SK-N-SH treated with all-trans-retinoic acid at 6 μM for 48 hours (cell line): ENCODE measurements around the gene LARGE1.

Experiments
- ATAC-seq: fragments of 200-7000 bp; cut with Tn5 transposase; 3 replicates; pipeline ENCODE4 v1.9.1; 2020; ENCODE audit warnings: mild to moderate bottlenecking, moderate library complexity
- ARNTL ChIP-seq: fragments of 450-650 bp; formaldehyde crosslinking; IDR thresholded peaks from 2 replicates; pipeline ENCODE4 v1.5.0; 2020; ENCODE audit warnings: low read depth, mild to moderate bottlenecking, moderate library complexity, borderline replicate concordance
- BACH2 ChIP-seq: fragments of 250-450 bp; sonication (Bioruptor Pico); IDR thresholded peaks from 2 replicates; pipeline ENCODE4 v1.9.0; 2021; ENCODE audit warnings: mild to moderate bottlenecking, borderline replicate concordance
- CREB5 ChIP-seq: fragments of 250-450 bp; sonication (Bioruptor Pico); IDR thresholded peaks from 2 replicates; pipeline ENCODE4 v1.5.1; 2020; ENCODE audit warnings: low read depth, mild to moderate bottlenecking, moderate library complexity
- CSDC2 ChIP-seq: fragments of 250-450 bp; sonication (Bioruptor Pico); IDR thresholded peaks from 2 replicates; pipeline ENCODE4 v1.5.0; 2020; ENCODE audit warnings: mild to moderate bottlenecking, moderate library complexity
- CSRNP3 ChIP-seq: fragments of 250-450 bp; sonication (Bioruptor Pico); IDR thresholded peaks from 2 replicates; pipeline ENCODE4 v1.5.1; 2021; ENCODE audit warnings: mild to moderate bottlenecking, moderate library complexity
- GLIS3 ChIP-seq: fragments of 250-450 bp; sonication (Bioruptor Pico); IDR thresholded peaks from 2 replicates; pipeline ENCODE4 v1.5.0; 2020; ENCODE audit warnings: mild to moderate bottlenecking, moderate library complexity
- ISL1 ChIP-seq: fragments of 250-450 bp; sonication (Bioruptor Pico); IDR thresholded peaks from 2 replicates; pipeline ENCODE4 v2.1.2; 2022; ENCODE audit warnings: mild to moderate bottlenecking, moderate library complexity
- OSR1 ChIP-seq: fragments of 250-450 bp; sonication (Bioruptor Pico); IDR thresholded peaks from 2 replicates; pipeline ENCODE4 v1.8.0; 2022; ENCODE audit warnings: moderate library complexity, mild to moderate bottlenecking, inconsistent platforms
- PATZ1 ChIP-seq: fragments of 250-450 bp; sonication (Bioruptor Pico); IDR thresholded peaks from 2 replicates; pipeline ENCODE4 v1.8.0; 2020; ENCODE audit warnings: mild to moderate bottlenecking, moderate library complexity, borderline replicate concordance
- PPARA ChIP-seq: fragments of 250-450 bp; sonication (Bioruptor Pico); IDR thresholded peaks from 2 replicates; pipeline ENCODE4 v1.5.0; 2020; ENCODE audit warnings: mild to moderate bottlenecking, borderline replicate concordance
- RARB ChIP-seq: fragments of 250-450 bp; sonication (Bioruptor Pico); IDR thresholded peaks from 2 replicates; pipeline ENCODE4 v1.8.0; 2021; ENCODE audit warnings: mild to moderate bottlenecking, moderate library complexity
- SNAI2 ChIP-seq: fragments of 250-450 bp; sonication (Bioruptor Pico); IDR thresholded peaks from 2 replicates; pipeline ENCODE4 v1.5.0; 2020; ENCODE audit warnings: mild to moderate bottlenecking, moderate library complexity
- TCF4 ChIP-seq: fragments of 250-450 bp; sonication (Bioruptor Pico); IDR thresholded peaks from 2 replicates; pipeline ENCODE4 v1.8.0; 2021; ENCODE audit warnings: mild to moderate bottlenecking, moderate library complexity, borderline replicate concordance
- TOX ChIP-seq: fragments of 250-450 bp; sonication (Bioruptor Pico); IDR thresholded peaks from 2 replicates; pipeline ENCODE4 v1.8.0; 2021; ENCODE audit warnings: mild to moderate bottlenecking, moderate library complexity, borderline replicate concordance
- TSHZ2 ChIP-seq: fragments of 250-450 bp; sonication (Bioruptor Pico); IDR thresholded peaks from 2 replicates; pipeline ENCODE4 v1.5.0; 2020; ENCODE audit warnings: mild to moderate bottlenecking, moderate library complexity
- ZC3H10 ChIP-seq: fragments of 250-450 bp; sonication (Bioruptor Pico); IDR thresholded peaks from 2 replicates; pipeline ENCODE4 v1.5.1; 2021; ENCODE audit warnings: mild to moderate bottlenecking, moderate library complexity
- ZFP3 ChIP-seq: fragments of 250-450 bp; sonication (Bioruptor Pico); IDR thresholded peaks from 2 replicates; pipeline ENCODE4 v1.5.0; 2020; ENCODE audit warnings: mild to moderate bottlenecking, moderate library complexity
- ZFP30 ChIP-seq: fragments of 450-650 bp; formaldehyde crosslinking; IDR thresholded peaks from 2 replicates; pipeline ENCODE4 v1.5.0; 2022; ENCODE audit warnings: mild to moderate bottlenecking, moderate library complexity
- ZNF565 ChIP-seq: fragments of 450-650 bp; formaldehyde crosslinking; conservative IDR thresholded peaks from 2 replicates; pipeline ENCODE4 v1.5.0; 2020; ENCODE audit warnings: low read depth, mild to moderate bottlenecking, moderate library complexity
- ZNF70 ChIP-seq: fragments of 450-650 bp; formaldehyde crosslinking; IDR thresholded peaks from 2 replicates; pipeline ENCODE4 v1.5.0; 2020; ENCODE audit warnings: mild to moderate bottlenecking, moderate library complexity
- ZNF8 ChIP-seq: fragments of 450-650 bp; formaldehyde crosslinking; IDR thresholded peaks from 2 replicates; pipeline ENCODE4 v1.5.0; 2020; ENCODE audit warnings: mild to moderate bottlenecking, moderate library complexity

The LARGE1 gene

GRCh38 chr22:33381531-33382406 lies 538.5 kb downstream of the LARGE1 start:
- no peak for ATAC-seq
- no peak for TF ChIP-seq ARNTL (CRISPR knock-in tag)
- no peak for TF ChIP-seq PPARA
- TF ChIP-seq ZNF70, result no peak
- no peak for TF ChIP-seq ZFP30 (CRISPR knock-in tag)
- TF ChIP-seq BACH2 (CRISPR knock-in tag), result no peak
- no peak for TF ChIP-seq TCF4 (CRISPR knock-in tag)
- no peak for TF ChIP-seq ZFP3
- TF ChIP-seq ZNF565, result no peak
- TF ChIP-seq CSRNP3 (CRISPR knock-in tag), result no peak
- TF ChIP-seq PATZ1 (CRISPR knock-in tag), result no peak
- TF ChIP-seq GLIS3 (CRISPR knock-in tag), result no peak
- TF ChIP-seq SNAI2 (CRISPR knock-in tag), result no peak
- no peak for TF ChIP-seq ISL1
- no peak for TF ChIP-seq CSDC2 (CRISPR knock-in tag)
- no peak for TF ChIP-seq ZNF8 (CRISPR knock-in tag)
- no peak for TF ChIP-seq ZC3H10 (CRISPR knock-in tag)

- TF ChIP-seq PATZ1 (CRISPR knock-in tag), result no peak
- no peak for TF ChIP-seq BACH2 (CRISPR knock-in tag)
- no peak for TF ChIP-seq OSR1 (CRISPR knock-in tag)
- TF ChIP-seq SNAI2 (CRISPR knock-in tag), result no peak
- no peak for TF ChIP-seq TOX (CRISPR knock-in tag)
- TF ChIP-seq RARB (CRISPR knock-in tag), result no peak
- TF ChIP-seq ZC3H10 (CRISPR knock-in tag), result no peak
- no peak for TF ChIP-seq CSDC2 (CRISPR knock-in tag)
- TF ChIP-seq ZNF70, result no peak
- TF ChIP-seq ZNF565, result no peak
- TF ChIP-seq TSHZ2 (CRISPR knock-in tag), result no peak
- TF ChIP-seq ARNTL (CRISPR knock-in tag), result no peak
- TF ChIP-seq ZNF8 (CRISPR knock-in tag), result no peak
- no peak for TF ChIP-seq GLIS3 (CRISPR knock-in tag)
- no peak for TF ChIP-seq TCF4 (CRISPR knock-in tag)
- no peak for TF ChIP-seq CSRNP3 (CRISPR knock-in tag)
- TF ChIP-seq CREB5, result no peak
- no peak for TF ChIP-seq ZFP3
- ATAC-seq, result no peak
These were observed 539.3 kb downstream of the LARGE1 start for GRCh38 chr22:33380789-33381530.
